Measurements from ENCODE around the gene PDXK.

The PDXK gene

GRCh38 chr21:43736224-43736883, 17.4 kb downstream of the PDXK start:
- Histone ChIP-seq H3K9me3 (ENCODE audit: control insufficient read depth, insufficient read depth, low read length) (no peaks in the 10 kb centered on the region), H3K4me1 (ENCODE audit: control insufficient read depth, insufficient read depth, low read length) (peaks cover 9% of the 10 kb centered on the region), H3K4me3 (ENCODE audit: low read depth, low read length) (no peak overlapping the region), H3K27ac (ENCODE audit: low read depth, low read length) (no peak overlapping the region), H3K27me3 (ENCODE audit: control insufficient read depth, insufficient read depth, low read length) (no peaks in the 10 kb centered on the region), H3K9ac (ENCODE audit: low read depth, low read length) (no peak overlapping the region), H3K36me3 (ENCODE audit: control insufficient read depth, insufficient read depth, low read length) (no peaks in the 10 kb centered on the region)

- no peaks in the 10 kb centered on the region for H3K9me3 ChIP-seq (ENCODE audit: control insufficient read depth, insufficient read depth, low read length)
- H3K4me1 ChIP-seq (ENCODE audit: control insufficient read depth, insufficient read depth, low read length) = peaks cover 9% of the 10 kb centered on the region
- no peak overlapping the region for H3K4me3 ChIP-seq (ENCODE audit: low read depth, low read length)
- H3K27ac ChIP-seq (ENCODE audit: low read depth, low read length) = no peak overlapping the region
- no peak overlapping the region for H3K9ac ChIP-seq (ENCODE audit: low read depth, low read length)
- H3K36me3 ChIP-seq (ENCODE audit: control insufficient read depth, insufficient read depth, low read length) = no peaks in the 10 kb centered on the region
- H3K27me3 ChIP-seq (ENCODE audit: control insufficient read depth, insufficient read depth, low read length) = no peaks in the 10 kb centered on the region
These were observed 18.4 kb downstream of the PDXK start for GRCh38 chr21:43737158-43737950.

- H3K27ac ChIP-seq (ENCODE audit: low read depth, low read length) = peak overlapping the region; percentile 81
- no peaks in the 10 kb centered on the region for H3K27me3 ChIP-seq (ENCODE audit: control insufficient read depth, insufficient read depth, low read length)
- H3K4me1 ChIP-seq (ENCODE audit: control insufficient read depth, insufficient read depth, low read length) = peaks cover 5% of the 10 kb centered on the region
- no peak overlapping the region for H3K9ac ChIP-seq (ENCODE audit: low read depth, low read length)
- no peaks in the 10 kb centered on the region for H3K9me3 ChIP-seq (ENCODE audit: control insufficient read depth, insufficient read depth, low read length)
- no peak overlapping the region for H3K4me3 ChIP-seq (ENCODE audit: low read depth, low read length)
- H3K36me3 ChIP-seq (ENCODE audit: control insufficient read depth, insufficient read depth, low read length) = peaks cover 13% of the 10 kb centered on the region
These were observed 20.9 kb downstream of the PDXK start for GRCh38 chr21:43739621-43740435.

- H3K27me3 ChIP-seq (ENCODE audit: control insufficient read depth, insufficient read depth, low read length) = no peaks in the 10 kb centered on the region
- H3K36me3 ChIP-seq (ENCODE audit: control insufficient read depth, insufficient read depth, low read length) = peaks cover 19% of the 10 kb centered on the region
- H3K9ac ChIP-seq (ENCODE audit: low read depth, low read length) = no peak overlapping the region
- H3K4me3 ChIP-seq (ENCODE audit: low read depth, low read length) = no peak overlapping the region
- H3K9me3 ChIP-seq (ENCODE audit: control insufficient read depth, insufficient read depth, low read length) = no peaks in the 10 kb centered on the region
- peak overlapping the region; percentile 81 for H3K27ac ChIP-seq (ENCODE audit: low read depth, low read length)
- peaks cover 5% of the 10 kb centered on the region for H3K4me1 ChIP-seq (ENCODE audit: control insufficient read depth, insufficient read depth, low read length)
These were observed 21.7 kb downstream of the PDXK start for GRCh38 chr21:43740497-43741156.

GRCh38 chr21:43741423-43742096, 22.6 kb downstream of the PDXK start:
- no peak overlapping the region for H3K9ac ChIP-seq (ENCODE audit: low read depth, low read length)
- H3K9me3 ChIP-seq (ENCODE audit: control insufficient read depth, insufficient read depth, low read length) = no peaks in the 10 kb centered on the region
- H3K36me3 ChIP-seq (ENCODE audit: control insufficient read depth, insufficient read depth, low read length) = peaks cover 29% of the 10 kb centered on the region
- no peak overlapping the region for H3K4me3 ChIP-seq (ENCODE audit: low read depth, low read length)
- no peak overlapping the region for H3K27ac ChIP-seq (ENCODE audit: low read depth, low read length)
- peaks cover 5% of the 10 kb centered on the region for H3K4me1 ChIP-seq (ENCODE audit: control insufficient read depth, insufficient read depth, low read length)
- H3K27me3 ChIP-seq (ENCODE audit: control insufficient read depth, insufficient read depth, low read length) = no peaks in the 10 kb centered on the region

GRCh38 chr21:43743947-43744346, 25.0 kb downstream of the PDXK start:
- Histone ChIP-seq H3K27me3 (ENCODE audit: control insufficient read depth, insufficient read depth, low read length) (no peaks in the 10 kb centered on the region), H3K4me1 (ENCODE audit: control insufficient read depth, insufficient read depth, low read length) (peaks cover 5% of the 10 kb centered on the region), H3K9me3 (ENCODE audit: control insufficient read depth, insufficient read depth, low read length) (no peaks in the 10 kb centered on the region), H3K4me3 (ENCODE audit: low read depth, low read length) (no peak overlapping the region), H3K9ac (ENCODE audit: low read depth, low read length) (no peak overlapping the region), H3K36me3 (ENCODE audit: control insufficient read depth, insufficient read depth, low read length) (peaks cover 44% of the 10 kb centered on the region), H3K27ac (ENCODE audit: low read depth, low read length) (no peak overlapping the region)

GRCh38 chr21:43744725-43745124, 25.8 kb downstream of the PDXK start:
- H3K9me3 ChIP-seq (ENCODE audit: control insufficient read depth, insufficient read depth, low read length) = no peaks in the 10 kb centered on the region
- H3K4me1 ChIP-seq (ENCODE audit: control insufficient read depth, insufficient read depth, low read length) = peaks cover 5% of the 10 kb centered on the region
- H3K4me3 ChIP-seq (ENCODE audit: low read depth, low read length) = no peak overlapping the region
- no peaks in the 10 kb centered on the region for H3K27me3 ChIP-seq (ENCODE audit: control insufficient read depth, insufficient read depth, low read length)
- no peak overlapping the region for H3K9ac ChIP-seq (ENCODE audit: low read depth, low read length)
- H3K36me3 ChIP-seq (ENCODE audit: control insufficient read depth, insufficient read depth, low read length) = peaks cover 44% of the 10 kb centered on the region
- H3K27ac ChIP-seq (ENCODE audit: low read depth, low read length) = no peak overlapping the region

- Histone ChIP-seq H3K27ac (ENCODE audit: low read depth, low read length) (no peak overlapping the region), H3K27me3 (ENCODE audit: control insufficient read depth, insufficient read depth, low read length) (no peaks in the 10 kb centered on the region), H3K36me3 (ENCODE audit: control insufficient read depth, insufficient read depth, low read length) (peaks cover 52% of the 10 kb centered on the region)
These were observed 27.0 kb downstream of the PDXK start for GRCh38 chr21:43745772-43746517.

GRCh38 chr21:43748622-43749021, 29.7 kb downstream of the PDXK start:
- Histone ChIP-seq H3K36me3 (ENCODE audit: control insufficient read depth, insufficient read depth, low read length) (peaks cover 67% of the 10 kb centered on the region), H3K4me3 (ENCODE audit: low read depth, low read length) (no peak overlapping the region), H3K9me3 (ENCODE audit: control insufficient read depth, insufficient read depth, low read length) (no peaks in the 10 kb centered on the region), H3K27ac (ENCODE audit: low read depth, low read length) (no peak overlapping the region), H3K27me3 (ENCODE audit: control insufficient read depth, insufficient read depth, low read length) (no peaks in the 10 kb centered on the region), H3K9ac (ENCODE audit: low read depth, low read length) (no peak overlapping the region), H3K4me1 (ENCODE audit: control insufficient read depth, insufficient read depth, low read length) (no peaks in the 10 kb centered on the region)

More at GRCh38 chr21:43745772-43746517, 27.0 kb downstream of the PDXK start:
- Histone ChIP-seq H3K4me1 (ENCODE audit: control insufficient read depth, insufficient read depth, low read length) (no peaks in the 10 kb centered on the region), H3K9me3 (ENCODE audit: control insufficient read depth, insufficient read depth, low read length) (no peaks in the 10 kb centered on the region), H3K4me3 (ENCODE audit: low read depth, low read length) (no peak overlapping the region), H3K9ac (ENCODE audit: low read depth, low read length) (no peak overlapping the region)

All from HUES48 (cell line).